Neural progenitor cell (in vitro differentiated cells): ENCODE results near the gene CASP1. TPM values are rescaled to one million over a fixed set of nuclear protein-coding genes. Genes with fewer than 3 reads are reported as not detected.
A peak's percentile ranks its signal among the peaks of the same experiment; 100 is the strongest.

ENCODE experiments used
- DNase-seq: peaks from one replicate; pipeline ENCODE4 v3.0.0-alpha.2; 2016; ENCODE audit warnings: low spot score
- H2AFZ ChIP-seq: fragments of 200-600 bp; sonication (generic); replicated peaks from 2 replicates; pipeline ENCODE4 v1.6.1; 2016; ENCODE audit warnings: antibody characterized with exemption
- H3F3A ChIP-seq: fragments of 200-600 bp; sonication (generic); 2 replicates; pipeline ENCODE4 v1.6.1; 2016; ENCODE audit warnings: antibody characterized with exemption, low read depth
- H3K27ac ChIP-seq: fragments of 200-600 bp; sonication (generic); 2 replicates; pipeline ENCODE4 v1.5.1; 2016; ENCODE audit warnings: mild to moderate bottlenecking
- H3K27me3 ChIP-seq: fragments of 200-600 bp; sonication (generic); 2 replicates; pipeline ENCODE4 v1.6.1; 2016; ENCODE audit warnings: mild to moderate bottlenecking, moderate library complexity
- H3K36me3 ChIP-seq: fragments of 200-600 bp; sonication (generic); 2 replicates; pipeline ENCODE4 v1.5.1; 2016
- H3K4me1 ChIP-seq: fragments of 200-600 bp; sonication (generic); 2 replicates; pipeline ENCODE4 v1.6.1; 2016; ENCODE audit warnings: mixed run types
- H3K4me2 ChIP-seq: fragments of 200-600 bp; sonication (generic); 2 replicates; pipeline ENCODE4 v1.6.1; 2016
- H3K4me3 ChIP-seq: fragments of 200-600 bp; sonication (generic); 2 replicates; pipeline ENCODE4 v1.5.1; 2016
- H3K79me2 ChIP-seq: fragments of 200-600 bp; sonication (generic); 2 replicates; pipeline ENCODE4 v1.6.1; 2016; ENCODE audit warnings: low read depth
- H3K9ac ChIP-seq: fragments of 200-600 bp; sonication (generic); 2 replicates; pipeline ENCODE4 v1.6.1; 2016
- H3K9me3 ChIP-seq: fragments of 200-600 bp; sonication (generic); 2 replicates; pipeline ENCODE4 v1.5.1; 2016; ENCODE audit warnings: low read depth
- H4K20me1 ChIP-seq: fragments of 200-600 bp; sonication (generic); 2 replicates; pipeline ENCODE4 v1.6.1; 2016; ENCODE audit warnings: low read depth
- H3K27ac Mint-ChIP-seq: 3 replicates; pipeline ENCODE4 v1.8.0; 2021; ENCODE audit warnings: mixed read lengths
- H3K27me3 Mint-ChIP-seq: 2 replicates; pipeline ENCODE4 v1.8.0; 2022; ENCODE audit warnings: low read depth, mild to moderate bottlenecking, inconsistent platforms, moderate library complexity, mixed read lengths; ENCODE audit not compliant: insufficient read depth
- H3K36me3 Mint-ChIP-seq: 3 replicates; pipeline ENCODE4 v1.8.0; 2021; ENCODE audit warnings: mixed read lengths
- H3K4me1 Mint-ChIP-seq: 3 replicates; pipeline ENCODE4 v1.8.0; 2021; ENCODE audit warnings: mixed read lengths
- H3K4me3 Mint-ChIP-seq: 3 replicates; pipeline ENCODE4 v1.8.0; 2021; ENCODE audit warnings: mild to moderate bottlenecking, moderate library complexity, mixed read lengths
- H3K9me3 Mint-ChIP-seq: 3 replicates; pipeline ENCODE4 v1.8.0; 2020; ENCODE audit warnings: mixed read lengths
- EZH2 ChIP-seq: fragments of 200-600 bp; sonication (generic); IDR thresholded peaks from 2 replicates; pipeline ENCODE4 v1.6.1; 2017; ENCODE audit warnings: antibody characterized with exemption, mild to moderate bottlenecking, moderate library complexity
- EZH2phosphoT487 ChIP-seq: fragments of 200-600 bp; sonication (generic); IDR thresholded peaks from 2 replicates; pipeline ENCODE4 v1.6.1; 2017; ENCODE audit warnings: antibody characterized with exemption
- total RNA-seq: library from RNA; depleted of rRNA; stranded (reverse); fragments of >200 nt; gene quantifications from 2 replicates; pipeline ENCODE4 v1.2.3, GENCODE V29; 2015; ENCODE audit warnings: low replicate concordance
- TF ChIP-seq, protein P1 (sequence below): fragments of 200-600 bp; sonication (generic); IDR thresholded peaks from 2 replicates; pipeline ENCODE4 v1.5.1; 2017; ENCODE audit warnings: antibody characterized with exemption, mild to moderate bottlenecking

Gene CASP1
- total RNA-seq, 1 donor from 2014 or later, result not detected

DNA sequence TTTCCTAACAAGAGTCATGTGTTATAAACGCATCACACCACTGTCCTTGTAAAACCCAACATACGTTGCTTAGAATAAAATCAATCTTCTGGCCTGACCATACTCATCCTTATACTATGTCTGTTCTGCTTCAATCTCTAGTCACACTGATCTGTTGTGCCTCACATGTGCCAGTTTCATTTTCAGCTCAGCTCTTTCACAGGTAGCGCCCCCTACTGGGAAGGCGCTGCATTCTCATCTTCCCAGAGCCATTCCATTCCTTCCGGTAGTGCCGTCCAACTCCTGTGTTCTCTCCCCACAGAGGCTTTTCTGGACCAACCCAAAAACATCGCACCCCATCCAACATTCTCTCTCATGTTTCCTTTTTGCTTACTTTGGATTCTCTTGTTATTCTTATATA is 34.1 kb downstream of the CASP1 start:
- H3K27me3 ChIP-seq, result no peaks in the 10 kb centered on the region
- H3K79me2 ChIP-seq, result no peaks in the 10 kb centered on the region
- H3K36me3 ChIP-seq, result no peaks in the 10 kb centered on the region
- peak; percentile 33 for DNase-seq
- no peak overlapping the region for H3K27ac ChIP-seq
- no peaks in the 10 kb centered on the region for H3K4me1 ChIP-seq
- H3K4me3 ChIP-seq, result no peak overlapping the region
- TF ChIP-seq, protein P1, sequence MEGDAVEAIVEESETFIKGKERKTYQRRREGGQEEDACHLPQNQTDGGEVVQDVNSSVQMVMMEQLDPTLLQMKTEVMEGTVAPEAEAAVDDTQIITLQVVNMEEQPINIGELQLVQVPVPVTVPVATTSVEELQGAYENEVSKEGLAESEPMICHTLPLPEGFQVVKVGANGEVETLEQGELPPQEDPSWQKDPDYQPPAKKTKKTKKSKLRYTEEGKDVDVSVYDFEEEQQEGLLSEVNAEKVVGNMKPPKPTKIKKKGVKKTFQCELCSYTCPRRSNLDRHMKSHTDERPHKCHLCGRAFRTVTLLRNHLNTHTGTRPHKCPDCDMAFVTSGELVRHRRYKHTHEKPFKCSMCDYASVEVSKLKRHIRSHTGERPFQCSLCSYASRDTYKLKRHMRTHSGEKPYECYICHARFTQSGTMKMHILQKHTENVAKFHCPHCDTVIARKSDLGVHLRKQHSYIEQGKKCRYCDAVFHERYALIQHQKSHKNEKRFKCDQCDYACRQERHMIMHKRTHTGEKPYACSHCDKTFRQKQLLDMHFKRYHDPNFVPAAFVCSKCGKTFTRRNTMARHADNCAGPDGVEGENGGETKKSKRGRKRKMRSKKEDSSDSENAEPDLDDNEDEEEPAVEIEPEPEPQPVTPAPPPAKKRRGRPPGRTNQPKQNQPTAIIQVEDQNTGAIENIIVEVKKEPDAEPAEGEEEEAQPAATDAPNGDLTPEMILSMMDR, result peak; percentile 77
- TF ChIP-seq EZH2phosphoT487, result no peak
- no peak overlapping the region for H2AFZ ChIP-seq
- H3K9me3 Mint-ChIP-seq, result no peaks in the 10 kb centered on the region
- no peaks in the 10 kb centered on the region for H3K9me3 ChIP-seq
- no peak overlapping the region for H3K4me2 ChIP-seq
- no peaks in the 10 kb centered on the region for H3K4me1 Mint-ChIP-seq
- H4K20me1 ChIP-seq, result no peaks in the 10 kb centered on the region
- no peaks in the 10 kb centered on the region for H3K36me3 Mint-ChIP-seq
- no peaks in the 10 kb centered on the region for H3K27me3 Mint-ChIP-seq
- no peaks in the 10 kb centered on the region for H3F3A ChIP-seq
- no peak overlapping the region for H3K4me3 Mint-ChIP-seq
- no peak overlapping the region for H3K27ac Mint-ChIP-seq
- no peak overlapping the region for H3K9ac ChIP-seq

GRCh38 chr11:105000167-105000566 is 34.8 kb downstream of the CASP1 start:
- no peak overlapping the region for H3K4me3 ChIP-seq
- no peaks in the 10 kb centered on the region for H3K27me3 ChIP-seq
- no peaks in the 10 kb centered on the region for H3K4me1 Mint-ChIP-seq
- H3F3A ChIP-seq, result no peaks in the 10 kb centered on the region
- H3K9me3 Mint-ChIP-seq, result no peaks in the 10 kb centered on the region
- no peak overlapping the region for H2AFZ ChIP-seq
- no peaks in the 10 kb centered on the region for H4K20me1 ChIP-seq
- no peaks in the 10 kb centered on the region for H3K9me3 ChIP-seq
- H3K4me2 ChIP-seq, result no peak overlapping the region
- no peaks in the 10 kb centered on the region for H3K27me3 Mint-ChIP-seq
- H3K4me1 ChIP-seq, result no peaks in the 10 kb centered on the region
- peak; percentile 9 for DNase-seq
- H3K9ac ChIP-seq, result no peak overlapping the region
- no peak overlapping the region for H3K27ac Mint-ChIP-seq
- no peak for TF ChIP-seq EZH2phosphoT487
- TF ChIP-seq, protein P1, result peak; percentile 10
- H3K4me3 Mint-ChIP-seq, result no peak overlapping the region
- H3K79me2 ChIP-seq, result no peaks in the 10 kb centered on the region
- H3K36me3 ChIP-seq, result no peaks in the 10 kb centered on the region
- H3K27ac ChIP-seq, result no peak overlapping the region
- no peaks in the 10 kb centered on the region for H3K36me3 Mint-ChIP-seq

DNA sequence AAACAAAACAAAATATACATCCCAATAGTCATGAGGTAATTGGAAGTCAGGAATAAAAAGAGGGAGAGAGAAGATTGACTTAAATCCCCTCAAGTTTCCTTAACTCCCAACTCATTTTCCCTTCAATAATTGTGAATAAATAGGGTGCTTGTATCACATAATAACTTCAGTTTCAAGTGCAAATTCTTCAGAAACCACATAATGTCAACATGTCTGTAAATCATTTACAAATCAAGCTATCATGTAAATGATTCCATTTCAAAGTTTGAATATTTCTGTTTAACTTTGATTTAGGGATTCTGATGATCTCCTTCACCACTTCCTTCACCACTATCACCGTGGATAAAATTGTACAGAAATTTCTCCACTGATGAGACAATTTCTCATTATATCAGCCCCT is 35.2 kb downstream of the CASP1 start:
- TF ChIP-seq EZH2, result no peak
- TF ChIP-seq, protein P1, result no peak
- TF ChIP-seq EZH2phosphoT487, result no peak
- Histone ChIP-seq H3K27me3 (no peaks in the 10 kb centered on the region), H3K9me3 (no peaks in the 10 kb centered on the region), H2AFZ (no peak overlapping the region), H3K36me3 (no peaks in the 10 kb centered on the region), H3K4me3 (no peak overlapping the region), H3K4me2 (no peak overlapping the region), H3K27ac (no peak overlapping the region), H3K9ac (no peak overlapping the region), H3K79me2 (no peaks in the 10 kb centered on the region), H3K4me1 (no peaks in the 10 kb centered on the region), H4K20me1 (no peaks in the 10 kb centered on the region), H3F3A (no peaks in the 10 kb centered on the region)
- Mint-ChIP-seq H3K27ac (no peak overlapping the region), H3K27me3 (no peaks in the 10 kb centered on the region), H3K4me1 (no peaks in the 10 kb centered on the region), H3K9me3 (no peaks in the 10 kb centered on the region), H3K4me3 (no peak overlapping the region), H3K36me3 (no peaks in the 10 kb centered on the region)
- DNase-seq, result no peak

DNA sequence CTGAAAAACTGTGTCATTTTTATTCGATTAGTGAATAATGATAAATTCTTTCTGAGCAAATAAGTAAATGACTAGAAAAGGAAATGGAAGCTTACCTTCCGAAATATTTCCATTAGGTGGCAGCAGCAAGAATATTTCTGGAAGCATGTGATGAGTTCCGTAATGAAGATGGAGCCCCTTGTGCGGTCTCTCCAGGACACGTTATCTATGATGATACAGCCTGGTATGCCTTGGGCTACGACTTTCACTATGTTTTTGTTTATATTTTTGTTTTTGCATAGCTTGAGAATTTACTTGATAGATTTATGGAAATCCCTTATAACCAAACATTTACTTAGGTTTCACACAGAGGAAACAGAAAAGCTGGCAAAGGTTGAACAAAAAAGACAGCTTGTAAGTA is 37.7 kb downstream of the CASP1 start:
- no peaks in the 10 kb centered on the region for H3K27me3 Mint-ChIP-seq
- no peaks in the 10 kb centered on the region for H3K36me3 Mint-ChIP-seq
- Histone ChIP-seq H3K27ac (no peak overlapping the region), H3K4me2 (no peak overlapping the region), H3K36me3 (no peaks in the 10 kb centered on the region), H4K20me1 (no peaks in the 10 kb centered on the region), H3K4me3 (no peak overlapping the region), H3K9me3 (no peaks in the 10 kb centered on the region), H2AFZ (no peak overlapping the region), H3K79me2 (no peaks in the 10 kb centered on the region), H3F3A (no peaks in the 10 kb centered on the region), H3K9ac (no peak overlapping the region), H3K27me3 (no peaks in the 10 kb centered on the region), H3K4me1 (no peaks in the 10 kb centered on the region)
- no peaks in the 10 kb centered on the region for H3K4me1 Mint-ChIP-seq
- H3K9me3 Mint-ChIP-seq, result no peaks in the 10 kb centered on the region
- H3K4me3 Mint-ChIP-seq, result no peak overlapping the region
- TF ChIP-seq EZH2 (no peak), EZH2phosphoT487 (no peak)
- TF ChIP-seq, protein P1, result no peak
- DNase-seq, result no peak
- H3K27ac Mint-ChIP-seq, result no peak overlapping the region
